ENCODE data around the gene GOLGA6B. TPM values are rescaled to one million over a fixed set of nuclear protein-coding genes. Genes with fewer than 3 reads are reported as not detected.

GOLGA6B gene
- total and polyA plus RNA-seq, 2 of the 13 experiments (the other 11 are each of a cell fraction or from before 2014, with no cell fraction given) = 0.04 TPM; not detected in 1

- TF ChIP-seq ZSCAN25 (CRISPR knock-in tag; IDR thresholded peaks at IDR 0.05) (no peak), CENPT (CRISPR knock-in tag; IDR thresholded peaks at IDR 0.05; ENCODE audit: low read depth) (no peak), KDM5A (IDR thresholded peaks at IDR 0.05; ENCODE audit: borderline replicate concordance, low read length) (peak; percentile 56; the same call in 1 of the 2 replicates), NONO (IDR thresholded peaks at IDR 0.05) (no peak), NONO (CRISPR knock-in tag; conservative IDR thresholded peaks at IDR 0.05) (peak; percentile 62; the same call in 1 of the 2 replicates), HCFC1 (IDR thresholded peaks at IDR 0.05; ENCODE audit: low read depth, low read length) (0 out of 2 replicates have a peak, but pooled peaks have one; percentile 26), SNRNP70 (IDR thresholded peaks at IDR 0.05; ENCODE audit: low read depth, low read length) (no peak), ZNF567 (CRISPR knock-in tag; IDR thresholded peaks at IDR 0.05; ENCODE audit: borderline replicate concordance) (0 out of 2 replicates have a peak, but pooled peaks have one; percentile 16), PHF5A (CRISPR knock-in tag; IDR thresholded peaks at IDR 0.05; ENCODE audit: low read depth, unreplicated experiment) (peak; percentile 75), GTF2F1 (IDR thresholded peaks at IDR 0.05; ENCODE audit: low read length) (0 out of 2 replicates have a peak, but pooled peaks have one; percentile 40), KMT2A (CRISPR knock-in tag; IDR thresholded peaks at IDR 0.05) (peak; percentile 66; the same call in 1 of the 2 replicates), NFIC (IDR thresholded peaks at IDR 0.05; ENCODE audit: low read length) (no peak), ZNF569 (CRISPR knock-in tag; IDR thresholded peaks at IDR 0.05; ENCODE audit: borderline replicate concordance) (no peak), GPN1 (CRISPR knock-in tag; IDR thresholded peaks at IDR 0.05; ENCODE audit: borderline replicate concordance) (no peak), HBP1 (CRISPR knock-in tag; IDR thresholded peaks at IDR 0.05; ENCODE audit: low read depth) (no peak), FOXK1 (CRISPR knock-in tag; IDR thresholded peaks at IDR 0.05; ENCODE audit: borderline replicate concordance, low read depth) (peak; percentile 30; the same call in 1 of the 2 replicates), ZHX1 (CRISPR knock-in tag; IDR thresholded peaks at IDR 0.05; ENCODE audit: low read depth) (peak; percentile 57; the same call in 1 of the 2 replicates), NR0B2 (CRISPR knock-in tag; IDR thresholded peaks at IDR 0.05) (no peak), HNF1B (CRISPR knock-in tag; IDR thresholded peaks at IDR 0.05) (peak; percentile 75; the same call in 1 of the 2 replicates), ZNF546 (CRISPR knock-in tag; conservative IDR thresholded peaks at IDR 0.05) (no peak), ZNF7 (CRISPR knock-in tag; IDR thresholded peaks at IDR 0.05) (no peak)
Measured at GRCh38 chr15:72685925-72686794, 31.7 kb downstream of the GOLGA6B start, which contains the start of the genes BBS4 and HIGD2B (continued).

Measured in HepG2 (cell line).